ENCODE measurements around the gene DNAH5.
A peak's percentile ranks its signal among the peaks of the same experiment; 100 is the strongest.
"Not testable (repeated sequence)": the region's sequence is repeated elsewhere in the genome, so short reads cannot be mapped to it uniquely, and the experiment has no call there.

Gene DNAH5

GRCh38 chr5:13985731-13986418 lies 41.4 kb upstream of the DNAH5 start:
- 83% methylated on average over 9 of the region's 12 CpGs for WGBS (ENCODE audit: insufficient coverage)
- POLR2A ChIA-PET, result no interaction called here
- DNase-seq, result no peak
- Histone ChIP-seq H3K4me3 (ENCODE audit: control insufficient read depth in 1 of 7, extremely low read depth in 1 of 7, insufficient read depth in 4 of 7, low read depth in 2 of 7, low read length in 6 of 7) (no peak overlapping the region), H3K36me3 (ENCODE audit: control insufficient read depth in 4 of 4, insufficient read depth in 4 of 4, low read length in 3 of 4) (no peaks in the 10 kb centered on the region), H3K27ac (ENCODE audit: insufficient read depth in 1 of 2, low read depth in 1 of 2, low read length in 2 of 2, poor library complexity in 1 of 2, severe bottlenecking in 2 of 2) (no peak overlapping the region), H3K9me3 (ENCODE audit: control extremely low read depth in 1 of 5, control insufficient read depth in 4 of 5, insufficient read depth in 2 of 5, low read depth in 1 of 5, low read length in 4 of 5) (no peaks in the 10 kb centered on the region), H3K27me3 (replicated peaks in 2 of 5; ENCODE audit: control insufficient read depth in 4 of 5, insufficient read depth in 5 of 5, low read length in 4 of 5) (peaks cover 0 to 7% (median 0%) of the 10 kb centered on the region in 5 experiments), H3K4me1 (ENCODE audit: control extremely low read depth in 1 of 4, control insufficient read depth in 4 of 4, insufficient read depth in 4 of 4, low read length in 3 of 4) (no peaks in the 10 kb centered on the region)
- CTCF ChIA-PET, result interaction anchor here (0.6 to 2.3 kb wide), 6 partner anchors 8 to 695 kb away, joined by 3 to 9 read pairs (median 4); no protein-coding TSS in a partner anchor

DNA sequence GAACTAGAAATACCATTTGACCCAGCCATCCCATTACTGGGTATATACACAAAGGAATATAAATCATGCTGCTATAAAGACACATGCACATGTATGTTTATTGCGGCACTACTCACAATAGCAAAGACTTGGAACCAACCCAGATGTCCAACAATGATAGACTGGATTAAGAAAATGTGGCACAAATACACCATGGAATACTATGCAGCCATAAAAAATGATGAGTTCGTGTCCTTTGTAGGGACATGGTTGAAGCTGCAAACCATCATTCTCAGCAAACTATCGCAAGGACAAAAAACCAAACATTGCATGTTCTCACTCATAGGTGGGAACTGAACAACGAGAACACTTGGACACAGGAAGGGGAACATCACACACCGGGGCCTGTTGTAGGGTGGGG lies 40.4 kb upstream of the DNAH5 start:
- H3K4me1 ChIP-seq (ENCODE audit: control extremely low read depth in 1 of 4, control insufficient read depth in 4 of 4, insufficient read depth in 4 of 4, low read length in 3 of 4); POLR2A ChIA-PET; H3K9me3 ChIP-seq (ENCODE audit: control extremely low read depth in 1 of 5, control insufficient read depth in 4 of 5, insufficient read depth in 2 of 5, low read depth in 1 of 5, low read length in 4 of 5); CTCF ChIA-PET; H3K36me3 ChIP-seq (ENCODE audit: control insufficient read depth in 4 of 4, insufficient read depth in 4 of 4, low read length in 3 of 4); H3K4me3 ChIP-seq (ENCODE audit: control insufficient read depth in 1 of 7, extremely low read depth in 1 of 7, insufficient read depth in 4 of 7, low read depth in 2 of 7, low read length in 6 of 7); DNase-seq; H3K27ac ChIP-seq (ENCODE audit: insufficient read depth in 1 of 2, low read depth in 1 of 2, low read length in 2 of 2, poor library complexity in 1 of 2, severe bottlenecking in 2 of 2): not testable (repeated sequence)
- peaks cover 0 to 13% (median 0%) of the 10 kb centered on the region in 5 experiments for H3K27me3 ChIP-seq (replicated peaks in 2 of 5; ENCODE audit: control insufficient read depth in 4 of 5, insufficient read depth in 5 of 5, low read length in 4 of 5)
- WGBS (ENCODE audit: insufficient coverage), result 100% methylated on average over 1 of the region's 5 CpGs

DNA sequence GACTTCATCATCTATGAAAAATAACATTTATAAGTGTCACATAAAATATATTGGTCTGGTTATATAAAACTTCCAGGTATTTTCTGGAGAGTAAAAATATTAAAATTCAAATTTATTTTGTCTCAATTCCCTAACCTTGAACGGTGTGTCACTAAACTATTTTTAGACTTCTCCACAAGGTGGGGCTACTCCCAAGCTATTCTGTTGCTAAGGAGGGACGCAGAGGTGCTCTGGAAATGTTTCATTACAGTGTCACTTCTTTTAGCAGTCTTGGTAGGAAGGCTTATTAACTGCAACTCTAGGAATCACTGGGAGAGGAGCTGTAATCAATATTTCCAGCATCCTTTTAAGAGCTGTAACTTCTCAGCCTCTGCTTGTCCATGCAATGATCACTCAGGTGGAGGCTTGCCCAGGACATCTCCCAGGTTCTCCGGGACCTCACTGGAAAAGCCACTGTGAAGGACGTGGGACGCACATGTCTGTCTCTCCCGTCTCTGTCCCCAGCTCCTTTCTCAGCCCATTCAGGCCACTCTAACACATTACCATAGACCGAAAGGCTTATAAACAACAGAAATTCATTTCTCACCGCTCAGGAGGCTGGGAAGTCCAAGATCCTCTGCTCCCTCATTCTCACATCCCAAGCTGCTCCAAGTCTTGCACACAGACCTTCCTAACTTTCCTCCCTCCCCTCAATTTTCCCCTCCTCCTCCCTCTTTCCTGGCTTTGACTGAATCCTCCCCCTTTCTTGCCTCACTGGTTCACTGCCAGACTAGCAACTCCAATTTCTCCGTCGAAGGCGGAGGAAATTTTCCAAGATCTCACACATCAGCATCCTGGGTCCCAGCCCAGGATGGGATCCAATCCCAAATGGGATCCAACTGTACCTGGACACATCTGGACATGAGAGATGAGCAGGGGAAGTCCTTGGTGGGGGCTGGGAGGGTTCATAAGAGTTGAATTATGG lies 32.7 kb upstream of the DNAH5 start:
- CTCF ChIA-PET, result interaction anchor here (1.5 to 1.8 kb wide), 2 partner anchors 10 to 293 kb away, joined by 4 to 9 read pairs; no protein-coding TSS in a partner anchor
- WGBS (ENCODE audit: insufficient coverage), result 81% methylated on average over 10 of the region's 11 CpGs
- DNase-seq, result peak; percentile 19 to 43 (median 36)

DNA sequence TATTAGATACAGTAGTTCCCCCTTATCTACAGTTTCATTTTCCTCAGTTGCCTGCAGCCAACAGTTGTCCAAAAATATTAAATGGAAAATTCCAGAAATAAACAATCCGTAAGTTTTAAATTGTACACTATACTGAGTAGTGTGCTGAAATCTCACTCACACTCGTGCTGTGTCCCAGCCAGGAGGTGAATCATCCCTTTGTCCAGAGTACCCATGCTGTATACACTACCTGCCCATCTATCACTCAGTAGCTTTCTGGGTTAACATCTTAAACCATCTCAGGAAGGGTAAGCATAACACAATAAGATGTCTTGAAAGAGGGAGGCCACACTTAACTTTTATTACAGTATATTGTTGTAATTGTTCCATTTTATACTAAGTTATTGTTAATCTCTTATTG lies 31.7 kb upstream of the DNAH5 start:
- H3K4me1 ChIP-seq (ENCODE audit: control extremely low read depth in 1 of 4, control insufficient read depth in 4 of 4, insufficient read depth in 4 of 4, low read length in 3 of 4), result no peaks in the 10 kb centered on the region
- H3K27ac ChIP-seq (ENCODE audit: insufficient read depth in 1 of 2, low read depth in 1 of 2, low read length in 2 of 2, poor library complexity in 1 of 2, severe bottlenecking in 2 of 2), result no peak overlapping the region
- H3K27me3 ChIP-seq (replicated peaks in 2 of 5; ENCODE audit: control insufficient read depth in 4 of 5, insufficient read depth in 5 of 5, low read length in 4 of 5), result peaks cover 0 to 7% (median 0%) of the 10 kb centered on the region in 5 experiments
- WGBS (ENCODE audit: insufficient coverage), result 100% methylated on average over 1 of the region's 2 CpGs
- DNase-seq, result no peak
- no peak overlapping the region for H3K4me3 ChIP-seq (ENCODE audit: control insufficient read depth in 1 of 7, extremely low read depth in 1 of 7, insufficient read depth in 4 of 7, low read depth in 2 of 7, low read length in 6 of 7)
- no peaks in the 10 kb centered on the region for H3K9me3 ChIP-seq (ENCODE audit: control extremely low read depth in 1 of 5, control insufficient read depth in 4 of 5, insufficient read depth in 2 of 5, low read depth in 1 of 5, low read length in 4 of 5)
- ChIA-PET POLR2A (no interaction called here), CTCF (no interaction called here)
- no peaks in the 10 kb centered on the region for H3K36me3 ChIP-seq (ENCODE audit: control insufficient read depth in 4 of 4, insufficient read depth in 4 of 4, low read length in 3 of 4)

More for the DNA sequence above, 32.7 kb upstream of the DNAH5 start:
- Histone ChIP-seq H3K4me3 (ENCODE audit: control insufficient read depth in 1 of 7, extremely low read depth in 1 of 7, insufficient read depth in 4 of 7, low read depth in 2 of 7, low read length in 6 of 7) (no peak overlapping the region), H3K4me1 (ENCODE audit: control extremely low read depth in 1 of 4, control insufficient read depth in 4 of 4, insufficient read depth in 4 of 4, low read length in 3 of 4) (no peaks in the 10 kb centered on the region), H3K9me3 (ENCODE audit: control extremely low read depth in 1 of 5, control insufficient read depth in 4 of 5, insufficient read depth in 2 of 5, low read depth in 1 of 5, low read length in 4 of 5) (no peaks in the 10 kb centered on the region), H3K27me3 (replicated peaks in 2 of 5; ENCODE audit: control insufficient read depth in 4 of 5, insufficient read depth in 5 of 5, low read length in 4 of 5) (peaks cover 0 to 7% (median 0%) of the 10 kb centered on the region in 5 experiments), H3K36me3 (ENCODE audit: control insufficient read depth in 4 of 4, insufficient read depth in 4 of 4, low read length in 3 of 4) (no peaks in the 10 kb centered on the region), H3K27ac (ENCODE audit: insufficient read depth in 1 of 2, low read depth in 1 of 2, low read length in 2 of 2, poor library complexity in 1 of 2, severe bottlenecking in 2 of 2) (no peak overlapping the region)
- POLR2A ChIA-PET, result no interaction called here

GRCh38 chr5:13975246-13975645 lies 30.8 kb upstream of the DNAH5 start:
- no peak for DNase-seq
- no peaks in the 10 kb centered on the region for H3K36me3 ChIP-seq (ENCODE audit: control insufficient read depth in 4 of 4, insufficient read depth in 4 of 4, low read length in 3 of 4)
- H3K27ac ChIP-seq (ENCODE audit: insufficient read depth in 1 of 2, low read depth in 1 of 2, low read length in 2 of 2, poor library complexity in 1 of 2, severe bottlenecking in 2 of 2), result no peak overlapping the region
- no CpG with 5 or more reads among the region's 2 CpGs for WGBS (ENCODE audit: insufficient coverage)
- no peaks in the 10 kb centered on the region for H3K4me1 ChIP-seq (ENCODE audit: control extremely low read depth in 1 of 4, control insufficient read depth in 4 of 4, insufficient read depth in 4 of 4, low read length in 3 of 4)
- H3K27me3 ChIP-seq (replicated peaks in 2 of 5; ENCODE audit: control insufficient read depth in 4 of 5, insufficient read depth in 5 of 5, low read length in 4 of 5), result peaks cover 0 to 3% (median 0%) of the 10 kb centered on the region in 5 experiments
- no peak overlapping the region for H3K4me3 ChIP-seq (ENCODE audit: control insufficient read depth in 1 of 7, extremely low read depth in 1 of 7, insufficient read depth in 4 of 7, low read depth in 2 of 7, low read length in 6 of 7)
- ChIA-PET POLR2A (no interaction called here), CTCF (no interaction called here)
- no peaks in the 10 kb centered on the region for H3K9me3 ChIP-seq (ENCODE audit: control extremely low read depth in 1 of 5, control insufficient read depth in 4 of 5, insufficient read depth in 2 of 5, low read depth in 1 of 5, low read length in 4 of 5)

GRCh38 chr5:13973724-13974123 lies 29.2 kb upstream of the DNAH5 start:
- CTCF ChIA-PET, result interaction anchor here (1.6 kb wide), 1 partner anchor 13 kb away, joined by 3 read pairs; no protein-coding TSS in a partner anchor
- 86% methylated on average over 2 of the region's 6 CpGs for WGBS (ENCODE audit: insufficient coverage)

GRCh38 chr5:13972029-13972428 lies 27.5 kb upstream of the DNAH5 start:
- WGBS (ENCODE audit: insufficient coverage), result 80% methylated on average over 6 of the region's 7 CpGs
- ChIA-PET CTCF (no interaction called here), POLR2A (no interaction called here)
- no peak overlapping the region for H3K4me3 ChIP-seq (ENCODE audit: control insufficient read depth in 1 of 7, extremely low read depth in 1 of 7, insufficient read depth in 4 of 7, low read depth in 2 of 7, low read length in 6 of 7)
- no peaks in the 10 kb centered on the region for H3K36me3 ChIP-seq (ENCODE audit: control insufficient read depth in 4 of 4, insufficient read depth in 4 of 4, low read length in 3 of 4)
- DNase-seq, result no peak
- H3K9me3 ChIP-seq (ENCODE audit: control extremely low read depth in 1 of 5, control insufficient read depth in 4 of 5, insufficient read depth in 2 of 5, low read depth in 1 of 5, low read length in 4 of 5), result peaks cover 0 to 1% (median 0%) of the 10 kb centered on the region in 5 experiments
- no peaks in the 10 kb centered on the region for H3K27me3 ChIP-seq (replicated peaks in 2 of 5; ENCODE audit: control insufficient read depth in 4 of 5, insufficient read depth in 5 of 5, low read length in 4 of 5)
- H3K4me1 ChIP-seq (ENCODE audit: control extremely low read depth in 1 of 4, control insufficient read depth in 4 of 4, insufficient read depth in 4 of 4, low read length in 3 of 4), result no peaks in the 10 kb centered on the region
- H3K27ac ChIP-seq (ENCODE audit: insufficient read depth in 1 of 2, low read depth in 1 of 2, low read length in 2 of 2, poor library complexity in 1 of 2, severe bottlenecking in 2 of 2), result no peak overlapping the region

More at GRCh38 chr5:13973724-13974123, 29.2 kb upstream of the DNAH5 start:
- Histone ChIP-seq H3K9me3 (ENCODE audit: control extremely low read depth in 1 of 5, control insufficient read depth in 4 of 5, insufficient read depth in 2 of 5, low read depth in 1 of 5, low read length in 4 of 5) (no peaks in the 10 kb centered on the region), H3K4me1 (ENCODE audit: control extremely low read depth in 1 of 4, control insufficient read depth in 4 of 4, insufficient read depth in 4 of 4, low read length in 3 of 4) (no peaks in the 10 kb centered on the region), H3K36me3 (ENCODE audit: control insufficient read depth in 4 of 4, insufficient read depth in 4 of 4, low read length in 3 of 4) (no peaks in the 10 kb centered on the region), H3K4me3 (ENCODE audit: control insufficient read depth in 1 of 7, extremely low read depth in 1 of 7, insufficient read depth in 4 of 7, low read depth in 2 of 7, low read length in 6 of 7) (no peak overlapping the region), H3K27me3 (replicated peaks in 2 of 5; ENCODE audit: control insufficient read depth in 4 of 5, insufficient read depth in 5 of 5, low read length in 4 of 5) (no peaks in the 10 kb centered on the region), H3K27ac (ENCODE audit: insufficient read depth in 1 of 2, low read depth in 1 of 2, low read length in 2 of 2, poor library complexity in 1 of 2, severe bottlenecking in 2 of 2) (no peak overlapping the region)
- POLR2A ChIA-PET, result no interaction called here
- no peak for DNase-seq

Data from common myeloid progenitor, CD34-positive (primary cell).